ENCODE data around the gene MAN2A1. TPM values are rescaled to one million over a fixed set of nuclear protein-coding genes. Genes with fewer than 3 reads are reported as not detected.

Gene MAN2A1
- polyA plus RNA-seq, 1 donor from 2014 or later, result 5.7 TPM

- TF ChIP-seq RAD21 (conservative IDR thresholded peaks at IDR 0.05) (no peak), SMC3 (conservative IDR thresholded peaks at IDR 0.05; ENCODE audit: poor library complexity) (no peak), POLR2AphosphoS5 (IDR thresholded peaks at IDR 0.05) (no peak), EP300 (conservative IDR thresholded peaks at IDR 0.05; ENCODE audit: poor library complexity, severe bottlenecking) (no peak), EZH2 (IDR thresholded peaks at IDR 0.05; ENCODE audit: borderline replicate concordance, insufficient read depth, low read length, poor library complexity, severe bottlenecking) (no peak), REST (IDR thresholded peaks at IDR 0.05; ENCODE audit: borderline replicate concordance) (no peak), CTCF (IDR thresholded peaks at IDR 0.05; ENCODE audit: poor library complexity, severe bottlenecking) (no peak), TAF1 (IDR thresholded peaks at IDR 0.05; ENCODE audit: low read depth) (no peak)
- H3K27ac ChIP-seq (ENCODE audit: low read length), result no peak overlapping the region
- no peaks in the 10 kb centered on the region for H3K36me3 ChIP-seq (ENCODE audit: insufficient read depth, low read length)
Measured at GRCh38 chr5:109859537-109859936, 169.8 kb downstream of the MAN2A1 start.

DNA sequence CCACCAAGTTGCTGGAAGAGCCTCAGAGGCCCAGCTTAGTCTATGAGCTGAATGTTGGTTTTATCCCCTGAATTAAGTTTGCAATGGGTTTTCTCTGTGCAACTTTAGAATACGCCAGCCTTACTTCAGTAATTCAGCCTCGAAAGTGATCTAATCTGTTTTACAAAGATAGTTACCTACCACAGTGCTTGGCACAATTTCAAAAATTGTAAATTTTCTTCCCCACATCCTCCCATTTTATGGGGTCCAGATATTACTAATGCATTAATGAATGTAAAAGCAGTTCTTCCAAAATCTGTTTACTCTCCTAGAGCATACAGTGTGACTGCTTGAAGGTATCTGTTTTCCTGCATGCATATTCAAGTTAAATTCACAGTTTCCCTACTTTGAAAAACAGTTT lies 172.6 kb downstream of the MAN2A1 start:
- no peak for TF ChIP-seq EZH2 (IDR thresholded peaks at IDR 0.05; ENCODE audit: borderline replicate concordance, insufficient read depth, low read length, poor library complexity, severe bottlenecking)
- TF ChIP-seq POLR2AphosphoS5 (IDR thresholded peaks at IDR 0.05), result no peak
- no peak for TF ChIP-seq TAF1 (IDR thresholded peaks at IDR 0.05; ENCODE audit: low read depth)
- no peak for TF ChIP-seq RAD21 (conservative IDR thresholded peaks at IDR 0.05)
- TF ChIP-seq SMC3 (conservative IDR thresholded peaks at IDR 0.05; ENCODE audit: poor library complexity), result no peak
- TF ChIP-seq EP300 (conservative IDR thresholded peaks at IDR 0.05; ENCODE audit: poor library complexity, severe bottlenecking), result no peak
- no peak for TF ChIP-seq REST (IDR thresholded peaks at IDR 0.05; ENCODE audit: borderline replicate concordance)
- no peak for TF ChIP-seq MXI1 (conservative IDR thresholded peaks at IDR 0.05; ENCODE audit: poor library complexity, severe bottlenecking)
- no peak for TF ChIP-seq CTCF (IDR thresholded peaks at IDR 0.05; ENCODE audit: poor library complexity, severe bottlenecking)
- Histone ChIP-seq H3K9ac (ENCODE audit: low read length) (no peak overlapping the region), H2AFZ (ENCODE audit: low read depth, low read length) (no peak overlapping the region), H3K4me3 (ENCODE audit: low read length) (no peak overlapping the region), H3K4me2 (ENCODE audit: low read length) (no peak overlapping the region), H4K20me1 (ENCODE audit: insufficient read depth) (no peaks in the 10 kb centered on the region), H3F3A (ENCODE audit: insufficient read depth, low read length, poor library complexity, severe bottlenecking) (no peaks in the 10 kb centered on the region), H3K9me3 (ENCODE audit: low read length) (no peaks in the 10 kb centered on the region), H3K36me3 (ENCODE audit: insufficient read depth, low read length) (no peaks in the 10 kb centered on the region), H3K27ac (ENCODE audit: low read length) (no peak overlapping the region), H3K9me2 (ENCODE audit: insufficient read depth, low read length) (no peaks in the 10 kb centered on the region), H3K79me2 (replicated peaks; ENCODE audit: insufficient read depth, low read length) (no peaks in the 10 kb centered on the region), H3K27me3 (ENCODE audit: insufficient read depth, low read depth, low read length) (no peaks in the 10 kb centered on the region)

More at GRCh38 chr5:109859537-109859936, 169.8 kb downstream of the MAN2A1 start:
- H3K9me2 ChIP-seq (ENCODE audit: insufficient read depth, low read length), result no peaks in the 10 kb centered on the region
- no peak overlapping the region for H3K9ac ChIP-seq (ENCODE audit: low read length)
- H2AFZ ChIP-seq (ENCODE audit: low read depth, low read length), result no peak overlapping the region
- no peak overlapping the region for H3K4me3 ChIP-seq (ENCODE audit: low read length)
- no peaks in the 10 kb centered on the region for H3F3A ChIP-seq (ENCODE audit: insufficient read depth, low read length, poor library complexity, severe bottlenecking)
- no peaks in the 10 kb centered on the region for H4K20me1 ChIP-seq (ENCODE audit: insufficient read depth)
- H3K79me2 ChIP-seq (replicated peaks; ENCODE audit: insufficient read depth, low read length), result no peaks in the 10 kb centered on the region
- no peaks in the 10 kb centered on the region for H3K9me3 ChIP-seq (ENCODE audit: low read length)
- no peaks in the 10 kb centered on the region for H3K27me3 ChIP-seq (ENCODE audit: insufficient read depth, low read depth, low read length)
- no peak overlapping the region for H3K4me2 ChIP-seq (ENCODE audit: low read length)

Measured in neural cell (in vitro differentiated cells).